ENCODE results near the gene DCTN1.
A peak's percentile ranks its signal among the peaks of the same experiment; 100 is the strongest.
"Not testable (repeated sequence)": the region's sequence is repeated elsewhere in the genome, so short reads cannot be mapped to it uniquely, and the experiment has no call there.

DCTN1 gene

DNA sequence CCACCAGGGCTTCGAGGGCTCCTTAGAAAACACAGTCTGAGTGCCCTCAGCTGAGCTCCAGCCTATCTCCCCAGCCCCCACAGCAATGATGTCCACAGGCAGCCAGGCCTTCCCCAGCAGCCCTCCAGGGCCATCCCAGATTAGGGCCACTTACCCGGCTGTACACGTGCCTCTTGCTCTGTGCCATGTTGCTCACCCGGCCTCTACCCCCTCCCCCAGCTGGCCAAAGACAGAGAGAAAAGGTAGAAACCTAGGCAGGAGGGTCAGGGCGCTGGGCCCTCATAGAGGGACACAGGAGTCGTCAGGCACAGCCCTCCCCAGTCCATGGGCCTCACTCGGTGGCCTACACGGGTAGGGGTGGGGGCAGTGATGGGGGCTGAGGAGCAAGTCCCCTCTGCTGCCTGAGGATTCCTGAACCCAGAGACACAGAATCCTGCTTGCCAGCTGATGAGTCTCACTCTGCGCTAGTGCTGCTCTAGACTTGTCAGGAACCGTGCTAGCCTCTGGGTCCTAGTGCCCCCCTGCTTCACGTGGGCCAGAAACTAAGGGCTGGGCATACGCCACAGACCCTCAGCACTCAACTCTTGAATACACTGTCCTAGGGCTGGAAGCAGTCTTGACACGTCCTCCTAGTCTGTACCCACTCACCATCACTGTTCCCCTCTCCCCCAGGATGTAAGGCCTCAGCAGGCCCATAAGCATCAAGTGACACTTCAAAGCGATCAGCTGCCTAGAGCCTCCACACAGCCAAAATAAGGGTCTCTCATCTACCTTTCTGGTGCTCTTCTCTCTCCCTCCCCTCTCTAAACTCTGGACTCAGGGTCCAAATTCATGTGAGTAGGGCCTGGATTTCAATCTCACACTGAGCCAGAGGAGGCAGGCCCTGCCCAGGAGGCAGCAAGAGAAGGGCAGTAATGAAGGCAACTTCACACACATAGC, at the start of gene DCTN1:
Gene DCTN1, minus strand, starts transcription at position 461 of the 939 bp plus-strand sequence. Its CDS starts 274 bp downstream, at position 187.
- peak in 1 of 2 donors; percentile 6 for DNase-seq (ENCODE audit: low read depth in 2 of 2)

DNA sequence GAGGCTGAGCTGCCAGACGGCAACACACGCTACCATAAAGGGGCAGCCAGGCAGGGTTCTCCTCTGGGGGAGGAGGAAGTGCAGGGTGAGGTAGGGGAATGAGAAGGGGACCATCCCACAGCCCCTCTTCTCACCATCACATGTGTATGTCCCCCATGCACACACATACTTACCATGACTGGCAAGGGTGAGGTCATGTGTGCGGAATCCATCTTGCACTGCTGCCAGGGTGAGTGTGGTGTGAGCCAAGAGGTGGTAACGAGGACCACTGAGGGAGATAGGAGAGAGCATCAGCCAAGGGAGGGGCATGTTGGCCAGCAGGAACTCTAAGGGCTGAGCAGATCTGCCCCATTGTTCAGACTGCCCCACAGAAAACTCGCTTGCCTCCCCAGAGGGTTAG, 48.6 kb upstream of the DCTN1 start:
- no peak for DNase-seq (ENCODE audit: low read depth in 2 of 2)

DNA sequence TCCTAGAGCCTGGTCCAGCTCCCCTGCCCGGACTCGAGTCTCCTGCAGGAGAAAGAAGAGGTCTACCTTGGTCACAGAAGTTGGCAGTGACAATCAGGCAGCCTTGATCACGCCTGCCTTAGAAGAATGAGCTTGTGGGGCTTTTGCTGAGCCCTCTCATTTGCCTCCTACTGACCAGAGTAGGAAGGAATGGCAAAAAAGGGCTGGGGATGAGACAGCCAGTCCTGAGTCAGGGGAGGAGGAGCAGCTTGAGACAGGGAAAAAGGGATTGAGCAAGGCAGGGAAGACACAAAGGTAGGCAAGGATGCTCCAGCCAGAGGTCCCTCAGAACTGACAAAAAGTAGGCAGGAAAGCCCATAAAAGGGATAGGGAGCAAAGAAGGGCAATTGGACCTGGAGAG, 47.4 kb upstream of the DCTN1 start:
- no peak for DNase-seq (ENCODE audit: low read depth in 2 of 2)

DNA sequence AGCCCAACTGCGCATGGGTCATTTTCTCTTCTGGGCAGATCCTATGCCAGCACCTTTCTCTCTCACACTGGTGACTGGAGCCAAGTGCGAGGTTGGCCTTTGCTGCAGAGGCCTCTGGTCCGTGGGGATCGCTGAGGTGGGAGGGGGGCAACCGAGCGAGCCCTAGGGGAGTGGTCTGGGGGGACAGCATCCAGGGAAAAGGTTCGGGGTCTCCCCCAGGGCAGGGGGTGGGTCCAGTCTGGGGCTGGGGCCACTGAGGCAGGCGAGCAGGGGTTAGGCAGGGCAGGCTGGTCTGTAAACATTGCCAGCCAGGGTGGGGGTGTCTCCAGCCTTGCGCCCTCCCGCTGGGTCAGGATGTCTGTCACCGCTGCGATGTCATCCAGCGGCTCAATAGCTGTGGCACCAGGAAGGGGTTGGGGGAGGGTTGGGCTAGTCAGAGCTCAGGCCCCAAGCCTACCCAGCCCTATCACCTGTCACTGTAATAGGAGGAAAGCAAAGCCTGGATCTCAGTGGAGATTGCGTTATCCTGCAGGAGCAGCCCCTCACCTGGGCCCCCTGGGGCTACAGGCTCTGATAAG, 46.2 kb upstream of the DCTN1 start:
- no peak for DNase-seq (ENCODE audit: low read depth in 2 of 2)

DNA sequence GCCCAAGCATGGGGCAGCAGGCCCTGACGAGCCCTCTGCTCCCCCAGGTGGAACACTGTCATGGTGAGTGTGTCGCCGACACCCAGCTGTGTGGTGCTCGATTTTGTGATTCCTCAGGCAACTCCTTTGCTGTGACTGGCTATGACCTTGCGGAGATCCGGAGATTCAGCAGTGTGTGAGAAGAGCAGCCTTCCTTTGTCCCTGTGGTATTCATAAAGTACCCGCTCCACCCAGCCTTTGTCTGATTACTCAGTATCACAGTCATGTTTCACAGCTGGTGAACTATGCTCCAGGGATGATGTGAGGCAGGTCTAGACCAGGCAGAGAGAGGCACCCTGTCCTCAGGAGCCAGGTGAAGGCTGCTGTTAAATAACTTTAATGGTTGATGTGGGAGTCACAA, 45.4 kb upstream of the DCTN1 start:
- no peak for DNase-seq (ENCODE audit: low read depth in 2 of 2)

DNA sequence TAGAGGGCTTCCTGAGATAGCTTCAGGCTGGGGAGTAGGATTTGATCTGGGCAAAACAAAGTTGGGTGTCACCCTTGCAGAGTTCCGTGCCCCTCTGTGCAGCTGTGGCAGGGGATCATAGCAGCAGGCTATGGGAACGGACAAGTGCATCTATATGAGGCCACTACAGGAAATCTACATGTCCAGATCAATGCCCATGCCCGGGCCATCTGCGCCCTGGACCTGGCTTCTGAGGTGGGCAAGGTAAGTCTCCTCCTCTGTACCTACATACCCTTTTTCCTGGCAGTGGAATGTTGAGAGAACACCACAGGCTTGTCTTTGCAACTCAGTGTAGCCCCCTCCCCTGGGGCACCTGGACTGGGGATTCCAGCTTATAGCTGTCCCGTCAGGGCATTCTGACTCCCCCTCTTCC, 44.9 kb upstream of the DCTN1 start:
- no peak for DNase-seq (ENCODE audit: low read depth in 2 of 2)

DNA sequence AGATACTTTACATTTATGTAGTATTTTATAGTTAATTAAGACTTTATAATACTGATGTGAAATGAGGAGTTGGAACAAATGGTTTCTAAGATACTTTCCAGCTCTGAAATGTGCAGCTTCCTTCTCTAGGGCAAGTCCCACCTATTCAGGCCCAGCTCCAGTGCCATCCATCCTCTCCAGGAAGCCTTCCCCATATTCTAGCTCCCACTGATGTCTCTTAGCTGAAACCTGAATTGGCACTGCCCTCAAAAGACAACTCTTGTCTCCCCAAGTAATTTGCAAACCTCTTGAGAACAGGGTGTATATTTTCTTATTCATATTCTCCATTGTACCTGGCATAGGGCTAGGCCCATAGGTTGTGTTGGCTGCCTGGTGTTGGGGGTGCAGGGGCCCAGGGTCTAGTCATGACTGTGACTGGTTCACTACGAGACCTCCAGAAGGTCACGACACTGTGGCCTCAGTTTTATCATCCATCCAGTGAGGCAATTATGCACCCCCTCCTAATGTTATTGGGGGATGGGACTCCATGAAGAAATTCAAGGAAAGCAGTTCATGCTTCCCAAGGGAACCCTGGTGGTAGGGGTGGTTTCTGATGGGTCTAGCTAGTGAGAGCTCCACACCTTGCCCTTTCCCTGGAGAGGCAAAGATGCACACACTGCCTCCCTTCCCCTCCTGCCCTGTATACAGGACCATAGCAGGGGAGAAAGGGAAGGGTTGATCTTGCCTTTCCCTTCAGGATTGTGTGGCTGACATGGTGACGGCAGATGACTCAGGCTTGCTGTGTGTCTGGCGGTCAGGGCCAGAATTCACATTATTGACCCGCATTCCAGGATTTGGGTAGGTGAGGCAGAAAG, 44.3 kb upstream of the DCTN1 start:
- DNase-seq (ENCODE audit: low read depth in 2 of 2): no peak

DNA sequence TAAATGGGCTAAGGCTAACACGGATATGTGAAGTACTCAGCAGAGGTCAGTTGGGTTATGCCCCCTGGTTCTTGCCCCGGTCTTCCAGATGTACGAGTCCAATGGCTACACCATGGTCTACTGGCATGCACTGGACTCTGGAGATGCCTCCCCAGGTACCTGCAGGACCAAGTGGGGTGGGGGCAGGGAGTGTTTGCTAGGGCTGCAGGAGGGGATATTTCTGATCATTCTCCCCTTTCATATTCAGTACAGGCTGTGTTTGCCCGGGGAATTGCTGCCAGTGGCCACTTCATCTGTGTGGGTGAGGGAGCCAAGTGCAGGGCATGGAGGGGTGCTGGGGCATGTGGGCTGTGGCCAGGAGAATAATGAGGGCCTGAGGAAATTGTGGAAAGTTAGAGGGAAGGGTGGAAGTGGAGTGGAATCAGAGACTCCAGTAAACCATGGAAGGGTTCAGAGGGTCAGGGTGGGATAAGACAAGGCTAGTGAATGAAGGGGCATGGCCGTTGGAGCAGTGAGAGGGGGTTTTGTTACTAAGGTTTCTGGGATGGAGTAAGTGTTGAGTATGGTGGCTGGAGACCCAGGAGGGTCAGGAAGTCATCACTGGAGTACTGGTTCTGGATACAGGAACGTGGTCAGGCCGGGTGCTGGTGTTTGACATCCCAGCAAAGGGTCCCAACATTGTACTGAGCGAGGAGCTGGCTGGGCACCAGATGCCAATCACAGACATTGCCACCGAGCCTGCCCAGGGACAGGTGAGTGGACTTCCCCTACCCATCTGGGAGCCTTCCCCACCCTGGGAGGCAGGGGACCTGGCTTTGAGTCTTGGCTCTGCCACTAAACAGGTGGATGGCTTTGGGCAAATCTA, 43.4 kb upstream of the DCTN1 start:
- DNase-seq (ENCODE audit: low read depth in 2 of 2): no peak

DNA sequence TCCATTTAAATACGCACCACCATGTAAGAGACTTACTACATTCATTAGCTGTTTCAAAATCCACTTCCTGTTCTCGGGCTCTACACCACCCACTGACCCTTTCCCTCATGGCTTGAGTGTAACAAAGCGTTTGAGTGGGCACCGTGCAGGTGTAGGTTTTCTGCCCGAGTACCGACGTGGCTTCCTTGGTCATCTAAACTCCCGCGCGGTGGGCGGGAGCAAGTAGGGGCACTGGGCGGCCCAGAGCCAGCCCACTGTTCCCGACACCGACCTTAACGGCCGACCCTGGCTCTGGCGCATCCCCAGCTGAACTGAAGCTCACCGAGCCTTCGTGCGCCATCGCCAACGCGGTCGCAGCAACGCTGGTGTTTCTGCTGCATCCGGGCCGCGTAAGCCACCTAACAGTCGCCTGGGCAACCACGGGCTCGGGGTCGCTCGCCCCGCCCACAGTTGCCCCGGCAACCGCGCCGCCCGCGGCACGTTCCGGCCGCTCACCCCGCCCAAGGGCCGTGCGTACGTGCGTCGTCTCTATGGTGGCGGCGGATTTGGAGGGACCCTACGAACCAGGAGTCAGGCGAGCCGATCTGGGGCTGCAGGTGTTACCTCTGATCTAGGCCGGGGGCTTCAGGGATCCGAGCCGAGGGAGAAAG, 41.2 kb upstream of the DCTN1 start, which contains the start of the genes C2orf81 and WDR54:
Gene C2orf81, minus strand, starts transcription at position 399 of the 650 bp plus-strand sequence. Its CDS starts 59 bp downstream, at position 340.
Gene WDR54, plus strand, starts transcription at position 510 of the 650 bp plus-strand sequence. CDS start 424 bp downstream, outside the sequence.
- DNase-seq (ENCODE audit: low read depth in 2 of 2): peak; percentile 85 to 93

DNA sequence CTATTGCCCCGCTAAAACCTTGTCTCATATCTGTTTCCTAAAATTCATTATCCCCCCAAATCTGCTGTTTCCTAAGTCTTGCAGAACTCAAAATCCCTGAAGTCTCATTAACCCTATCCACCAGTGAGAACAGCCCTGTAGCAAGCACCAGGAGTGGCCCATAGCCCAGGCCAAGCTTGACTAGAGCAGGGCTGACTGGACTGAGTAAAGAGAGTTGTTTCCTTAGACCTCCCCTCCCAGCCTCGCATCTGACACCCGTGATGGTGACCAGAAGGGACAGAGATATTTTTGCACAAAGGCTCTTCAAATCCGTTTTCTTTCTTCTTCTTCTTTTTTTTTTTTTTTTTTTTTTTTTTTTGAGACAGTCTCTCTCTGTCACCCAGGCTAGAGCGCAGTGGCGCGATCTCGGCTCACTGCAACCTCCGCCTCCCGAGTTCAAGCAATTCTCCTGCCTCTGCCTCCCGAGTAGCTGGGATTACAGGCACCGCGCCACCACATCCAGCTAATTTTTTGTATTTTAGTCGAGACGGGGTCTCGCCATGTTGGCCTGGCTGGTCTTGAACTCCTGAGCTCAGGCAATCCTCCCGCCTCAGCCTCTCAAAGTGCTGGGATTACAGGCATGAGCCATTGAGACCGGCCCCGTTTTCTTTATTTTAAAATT, 40.5 kb upstream of the DCTN1 start:
- DNase-seq (ENCODE audit: low read depth in 2 of 2): not testable (repeated sequence)

DNA sequence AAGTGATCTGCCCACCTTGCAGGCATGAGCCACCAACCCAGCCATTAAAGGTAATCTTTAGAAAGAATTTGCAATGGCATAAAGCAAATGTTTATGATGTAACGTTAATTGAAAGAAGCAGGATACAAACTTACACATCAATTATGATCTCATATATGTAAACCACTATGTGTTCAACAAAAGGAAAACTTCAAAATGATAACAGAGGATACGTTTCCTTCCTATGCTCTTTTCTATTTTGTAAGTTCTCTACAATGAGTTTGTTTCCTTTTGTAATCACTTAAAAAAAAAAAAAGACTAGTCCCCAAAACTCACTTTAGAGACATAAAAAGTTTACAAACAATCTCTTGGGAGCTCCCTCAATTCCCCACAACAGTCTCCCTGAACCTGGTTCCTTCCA, 39.9 kb upstream of the DCTN1 start:
- DNase-seq (ENCODE audit: low read depth in 2 of 2): no peak

DNA sequence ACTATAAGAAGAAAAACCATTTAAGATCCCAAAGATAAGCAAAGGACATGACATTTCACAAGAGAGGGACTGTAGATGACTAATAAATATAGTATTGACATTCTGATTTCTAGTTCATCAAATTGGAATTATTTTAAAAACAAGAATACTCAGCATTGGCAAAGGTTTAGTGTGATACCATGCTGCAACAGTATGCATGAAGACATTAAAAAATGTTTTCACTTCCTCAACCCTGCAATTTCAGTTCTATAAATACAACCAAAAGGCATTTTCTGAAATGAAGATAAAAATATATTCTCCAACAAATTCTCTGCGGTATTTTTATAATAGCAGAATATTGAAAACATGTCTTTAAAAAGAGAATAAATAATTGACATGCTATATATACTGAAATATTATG, 39.2 kb upstream of the DCTN1 start:
- DNase-seq (ENCODE audit: low read depth in 2 of 2): no peak

DNA sequence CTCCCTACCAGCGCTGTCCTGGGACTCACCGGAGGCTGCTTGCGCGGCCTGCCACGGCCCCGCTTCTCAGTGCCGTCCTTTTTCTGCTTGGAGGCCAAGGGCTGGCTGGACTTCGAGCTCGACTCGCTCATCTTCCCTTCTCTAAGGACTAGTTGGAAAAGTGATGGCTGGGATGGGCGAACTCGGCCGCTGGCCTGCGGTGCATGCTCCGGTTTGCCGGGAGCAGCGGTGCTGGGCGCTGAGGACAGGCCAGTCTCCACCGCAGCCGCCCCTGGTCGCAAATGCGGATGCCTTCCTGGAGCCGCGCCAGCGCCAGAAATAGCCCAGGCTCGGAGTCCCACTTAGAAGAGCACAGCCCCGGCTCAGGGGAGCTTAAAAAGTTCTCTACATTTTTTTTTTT, 38.2 kb upstream of the DCTN1 start:
- no peak for DNase-seq (ENCODE audit: low read depth in 2 of 2)

DNA sequence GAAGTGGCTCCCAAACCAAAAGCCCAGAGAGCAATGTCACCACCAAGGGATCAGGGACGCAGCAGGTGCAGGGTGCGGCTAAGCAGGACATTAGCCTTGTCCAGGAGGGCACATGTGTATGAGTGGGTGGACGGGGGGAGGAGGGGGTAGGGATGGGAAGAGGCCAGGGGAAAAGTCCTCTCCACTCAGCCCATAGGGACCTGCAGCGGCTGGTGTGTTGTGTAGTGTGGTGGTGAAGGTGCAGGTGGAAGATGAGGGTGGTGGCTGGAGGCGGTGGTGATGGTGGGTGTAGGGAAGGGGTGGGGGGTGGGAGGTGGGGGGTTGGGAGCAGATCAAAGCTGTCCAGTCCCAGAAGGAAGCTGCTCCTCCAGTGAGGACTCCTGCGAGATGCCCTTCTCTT, 37.7 kb upstream of the DCTN1 start:
- DNase-seq (ENCODE audit: low read depth in 2 of 2): no peak

DNA sequence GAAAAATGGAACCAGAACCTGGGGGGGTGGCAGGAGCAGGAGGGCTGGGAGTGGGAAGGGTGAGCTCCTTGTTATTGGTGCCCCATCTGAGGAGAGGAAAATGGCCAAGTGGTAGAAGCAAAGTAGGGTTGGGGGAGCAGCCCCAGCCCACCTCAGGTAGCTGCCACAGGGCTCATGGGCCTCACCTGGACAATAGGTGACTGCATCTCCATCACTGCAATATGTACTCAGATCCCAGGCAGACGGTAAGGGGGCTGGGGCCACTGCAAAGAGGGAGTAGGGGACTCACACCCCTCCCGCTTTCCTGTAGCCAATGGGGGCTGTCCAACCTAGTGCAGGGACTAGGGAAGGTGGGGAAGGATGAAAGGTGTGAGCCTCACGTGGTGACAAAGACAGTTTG, 37.1 kb upstream of the DCTN1 start:
- DNase-seq (ENCODE audit: low read depth in 2 of 2): no peak

DNA sequence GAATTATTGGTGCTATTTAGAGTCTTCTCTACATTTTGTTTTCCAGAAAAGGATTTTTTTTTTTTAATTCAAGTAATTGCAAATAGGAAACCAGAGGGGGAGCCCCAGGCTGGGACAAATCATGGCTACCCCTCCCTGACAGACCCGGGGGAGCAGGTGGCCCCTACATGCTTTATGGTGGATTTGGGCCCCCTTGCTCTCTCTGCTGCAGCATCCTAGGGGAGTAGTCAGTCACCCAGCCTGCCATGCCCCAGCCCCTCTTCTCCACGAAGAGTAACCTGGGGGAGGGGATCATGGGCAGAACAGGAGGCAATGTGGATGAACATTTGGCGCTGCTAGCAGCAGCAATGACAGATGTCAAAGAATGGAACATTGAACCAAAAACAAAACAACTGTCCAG, 36.7 kb upstream of the DCTN1 start:
- DNase-seq (ENCODE audit: low read depth in 2 of 2): no peak

DNA sequence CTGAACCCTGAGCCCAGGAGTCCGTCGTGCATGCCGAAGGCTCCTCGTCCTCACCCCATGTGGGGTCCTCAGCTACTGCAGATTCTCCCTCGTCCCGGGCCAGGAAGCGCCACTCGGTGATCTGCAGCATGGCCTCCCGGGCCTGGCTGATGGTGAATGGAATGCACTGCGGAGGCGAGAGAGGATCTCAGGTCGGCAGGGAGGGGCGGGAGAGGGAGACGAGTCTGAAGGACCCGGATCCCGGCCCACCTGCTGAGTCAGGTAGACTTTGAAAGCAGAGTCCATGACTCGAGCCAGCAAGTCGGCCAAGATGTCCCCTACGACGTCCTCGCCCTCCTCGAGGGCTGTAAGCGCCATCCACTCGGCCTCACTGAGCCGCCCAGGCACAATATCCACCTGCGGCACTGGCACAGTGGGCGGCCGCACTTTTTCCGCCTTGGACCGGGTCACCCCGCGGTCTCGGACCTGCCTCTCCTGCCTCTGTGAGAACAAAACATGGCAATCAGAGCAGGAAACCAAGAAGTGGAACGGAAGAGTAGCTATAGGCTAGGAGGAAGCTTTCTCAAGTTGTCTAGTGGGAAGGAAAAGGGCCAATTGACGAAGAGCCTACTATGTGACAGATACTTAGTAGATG, 35.8 kb upstream of the DCTN1 start:
- DNase-seq (ENCODE audit: low read depth in 2 of 2): no peak

DNA sequence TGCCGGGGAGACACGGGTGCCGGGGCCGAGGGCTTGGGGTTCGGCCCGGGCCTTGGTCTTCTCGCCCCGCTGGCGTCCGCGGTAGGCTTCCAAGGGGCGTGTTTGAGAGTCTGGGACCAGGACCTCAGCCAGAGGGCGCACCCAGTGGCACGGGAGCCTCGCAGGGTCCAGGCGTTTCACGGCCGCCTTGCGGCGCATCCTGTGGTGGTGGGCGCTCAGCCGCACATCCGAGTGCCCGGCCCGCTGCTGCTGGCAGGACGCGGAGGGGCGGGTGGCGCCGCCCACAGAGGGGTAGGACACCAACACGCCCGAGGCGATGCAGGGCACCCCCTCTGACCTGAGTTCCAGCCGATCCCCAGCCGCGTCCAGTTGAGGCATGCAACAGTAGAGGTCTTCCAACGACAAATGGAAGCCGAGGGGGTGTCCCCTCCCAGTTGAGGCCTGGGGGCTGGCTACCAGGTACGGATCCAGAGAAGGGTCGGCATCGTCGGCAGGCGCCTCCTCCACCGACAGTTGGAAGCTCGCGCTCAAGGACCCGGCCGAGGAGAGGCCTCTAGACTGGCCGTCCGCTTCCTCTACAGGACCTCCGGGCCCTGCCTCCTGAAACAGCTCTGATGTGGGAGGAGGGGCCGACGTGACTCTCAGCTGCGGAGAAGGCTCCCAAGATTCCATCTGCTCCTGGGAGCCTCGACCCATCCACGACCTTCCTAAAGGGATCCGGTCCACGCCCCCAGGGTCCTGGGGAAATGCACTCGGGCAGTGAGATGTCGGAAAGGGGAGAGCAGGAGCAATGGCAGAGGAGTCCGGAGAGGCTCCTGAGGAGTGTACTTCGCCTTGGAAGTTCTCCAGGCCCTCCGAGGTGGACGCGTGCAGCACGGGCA, 35.0 kb upstream of the DCTN1 start:
- no peak for DNase-seq (ENCODE audit: low read depth in 2 of 2)

DNA sequence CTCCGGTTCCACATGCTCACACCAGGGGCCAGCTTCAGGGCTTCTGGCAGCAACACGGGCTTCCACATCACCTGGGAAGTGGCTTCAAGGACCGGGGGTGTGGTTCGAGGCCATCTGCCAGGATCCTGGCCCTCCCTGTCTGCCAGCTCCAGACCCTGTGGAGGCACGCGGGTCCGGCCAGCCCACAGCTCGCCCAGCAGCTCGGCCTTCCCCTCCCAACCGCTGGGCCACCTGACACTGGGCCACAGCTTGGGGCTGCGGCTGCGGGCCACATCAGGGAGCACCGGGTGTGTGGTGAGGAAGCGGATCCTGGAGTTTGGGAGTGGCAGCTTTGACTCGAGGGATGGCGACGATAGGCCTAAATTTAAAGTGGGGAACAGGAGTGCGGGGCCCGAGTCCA, 34.3 kb upstream of the DCTN1 start:
- no peak for DNase-seq (ENCODE audit: low read depth in 2 of 2)

All from stimulated activated CD4-positive, alpha-beta T cell treated with anti-CD3 and anti-CD28 coated beads, Interleukin-1b, Interleukin-23, amount 100 ng/mL, for 4 hours (primary cell).